ENCODE measurements around the gene ZC3HAV1. TPM values are rescaled to one million over a fixed set of nuclear protein-coding genes. Genes with fewer than 3 reads are reported as not detected.

Gene ZC3HAV1
- polyA plus RNA-seq, 1 of the 3 experiments (the other 2 are of a cell fraction), result 11.2 TPM

DNA sequence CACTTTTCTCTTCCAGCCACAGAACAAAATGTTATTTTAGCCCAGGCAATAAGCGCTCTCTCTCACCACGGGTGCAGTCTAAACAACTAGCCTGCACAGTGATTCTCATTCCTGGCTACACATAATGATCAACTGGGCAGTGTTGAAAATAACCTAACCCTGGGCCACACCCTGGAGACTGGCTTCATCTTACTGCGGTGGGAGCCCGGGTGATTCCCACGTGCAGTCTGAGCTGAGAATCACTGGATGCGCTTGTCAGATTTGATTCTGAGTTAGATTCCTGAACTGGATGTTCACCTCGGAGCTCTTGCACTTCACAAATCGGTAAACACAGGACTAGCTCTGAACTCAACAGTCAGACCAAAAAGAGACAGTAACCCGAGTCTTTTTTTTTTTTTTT, 14.9 kb downstream of the ZC3HAV1 start:
- Histone ChIP-seq H2AFZ (ENCODE audit: low read depth) (no peak overlapping the region), H3K9ac (no peak overlapping the region), H3K79me2 (ENCODE audit: insufficient read depth) (peaks cover 21% of the 10 kb centered on the region; the same call in 1 of the 2 replicates), H3K36me3 (replicated peaks in 1 of 2; ENCODE audit: control insufficient read depth in 1 of 2, insufficient read depth in 2 of 2, low read length in 1 of 2) (no peaks in the 10 kb centered on the region), H3K27ac (ENCODE audit: low read depth in 2 of 2, low read length in 1 of 2) (no peak overlapping the region), H3K9me3 (no peaks in the 10 kb centered on the region), H3K9me2 (no peaks in the 10 kb centered on the region), H4K20me1 (ENCODE audit: insufficient read depth) (no peaks in the 10 kb centered on the region), H3F3A (replicated peaks; ENCODE audit: insufficient read depth) (no peaks in the 10 kb centered on the region), H3K4me2 (no peak overlapping the region), H3K4me3 (ENCODE audit: low read depth in 2 of 2, low read length in 1 of 2) (no peak overlapping the region), H3K27me3 (ENCODE audit: insufficient read depth) (no peaks in the 10 kb centered on the region), H3K4me1 (ENCODE audit: control insufficient read depth in 1 of 2, insufficient read depth in 2 of 2, low read depth in 1 of 2, low read length in 1 of 2) (peaks cover 0 to 3% of the 10 kb centered on the region in 2 experiments; a peak in 1 of 4 replicates)
- WGBS (ENCODE audit: low lambda C conversion rate), result 87% methylated on average over 9 of the region's 9 CpGs
- DNase-seq, result no peak
- TF ChIP-seq, protein P1, sequence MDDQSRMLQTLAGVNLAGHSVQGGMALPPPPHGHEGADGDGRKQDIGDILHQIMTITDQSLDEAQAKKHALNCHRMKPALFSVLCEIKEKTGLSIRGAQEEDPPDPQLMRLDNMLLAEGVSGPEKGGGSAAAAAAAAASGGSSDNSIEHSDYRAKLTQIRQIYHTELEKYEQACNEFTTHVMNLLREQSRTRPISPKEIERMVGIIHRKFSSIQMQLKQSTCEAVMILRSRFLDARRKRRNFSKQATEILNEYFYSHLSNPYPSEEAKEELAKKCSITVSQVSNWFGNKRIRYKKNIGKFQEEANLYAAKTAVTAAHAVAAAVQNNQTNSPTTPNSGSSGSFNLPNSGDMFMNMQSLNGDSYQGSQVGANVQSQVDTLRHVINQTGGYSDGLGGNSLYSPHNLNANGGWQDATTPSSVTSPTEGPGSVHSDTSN (IDR thresholded peaks at IDR 0.05), result no peak
- TF ChIP-seq, protein P2, sequence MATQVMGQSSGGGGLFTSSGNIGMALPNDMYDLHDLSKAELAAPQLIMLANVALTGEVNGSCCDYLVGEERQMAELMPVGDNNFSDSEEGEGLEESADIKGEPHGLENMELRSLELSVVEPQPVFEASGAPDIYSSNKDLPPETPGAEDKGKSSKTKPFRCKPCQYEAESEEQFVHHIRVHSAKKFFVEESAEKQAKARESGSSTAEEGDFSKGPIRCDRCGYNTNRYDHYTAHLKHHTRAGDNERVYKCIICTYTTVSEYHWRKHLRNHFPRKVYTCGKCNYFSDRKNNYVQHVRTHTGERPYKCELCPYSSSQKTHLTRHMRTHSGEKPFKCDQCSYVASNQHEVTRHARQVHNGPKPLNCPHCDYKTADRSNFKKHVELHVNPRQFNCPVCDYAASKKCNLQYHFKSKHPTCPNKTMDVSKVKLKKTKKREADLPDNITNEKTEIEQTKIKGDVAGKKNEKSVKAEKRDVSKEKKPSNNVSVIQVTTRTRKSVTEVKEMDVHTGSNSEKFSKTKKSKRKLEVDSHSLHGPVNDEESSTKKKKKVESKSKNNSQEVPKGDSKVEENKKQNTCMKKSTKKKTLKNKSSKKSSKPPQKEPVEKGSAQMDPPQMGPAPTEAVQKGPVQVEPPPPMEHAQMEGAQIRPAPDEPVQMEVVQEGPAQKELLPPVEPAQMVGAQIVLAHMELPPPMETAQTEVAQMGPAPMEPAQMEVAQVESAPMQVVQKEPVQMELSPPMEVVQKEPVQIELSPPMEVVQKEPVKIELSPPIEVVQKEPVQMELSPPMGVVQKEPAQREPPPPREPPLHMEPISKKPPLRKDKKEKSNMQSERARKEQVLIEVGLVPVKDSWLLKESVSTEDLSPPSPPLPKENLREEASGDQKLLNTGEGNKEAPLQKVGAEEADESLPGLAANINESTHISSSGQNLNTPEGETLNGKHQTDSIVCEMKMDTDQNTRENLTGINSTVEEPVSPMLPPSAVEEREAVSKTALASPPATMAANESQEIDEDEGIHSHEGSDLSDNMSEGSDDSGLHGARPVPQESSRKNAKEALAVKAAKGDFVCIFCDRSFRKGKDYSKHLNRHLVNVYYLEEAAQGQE (IDR thresholded peaks at IDR 0.05; ENCODE audit: low read depth, low read length), result no peak
- TF ChIP-seq RFX5 (IDR thresholded peaks at IDR 0.05; ENCODE audit: low read length) (no peak), EZH2phosphoT487 (IDR thresholded peaks at IDR 0.05; ENCODE audit: borderline replicate concordance, low read depth) (no peak), GABPA (IDR thresholded peaks at IDR 0.05; ENCODE audit: low read depth) (no peak), SIN3A (IDR thresholded peaks at IDR 0.05; ENCODE audit: borderline replicate concordance, low read depth, low read length) (no peak), RCOR1 (IDR thresholded peaks at IDR 0.05; ENCODE audit: low read length) (no peak), SMC3 (IDR thresholded peaks at IDR 0.05; ENCODE audit: low read depth, low read length) (no peak), JUND (IDR thresholded peaks at IDR 0.05) (no peak)
- TF ChIP-seq, protein P3, sequence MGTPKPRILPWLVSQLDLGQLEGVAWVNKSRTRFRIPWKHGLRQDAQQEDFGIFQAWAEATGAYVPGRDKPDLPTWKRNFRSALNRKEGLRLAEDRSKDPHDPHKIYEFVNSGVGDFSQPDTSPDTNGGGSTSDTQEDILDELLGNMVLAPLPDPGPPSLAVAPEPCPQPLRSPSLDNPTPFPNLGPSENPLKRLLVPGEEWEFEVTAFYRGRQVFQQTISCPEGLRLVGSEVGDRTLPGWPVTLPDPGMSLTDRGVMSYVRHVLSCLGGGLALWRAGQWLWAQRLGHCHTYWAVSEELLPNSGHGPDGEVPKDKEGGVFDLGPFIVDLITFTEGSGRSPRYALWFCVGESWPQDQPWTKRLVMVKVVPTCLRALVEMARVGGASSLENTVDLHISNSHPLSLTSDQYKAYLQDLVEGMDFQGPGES (IDR thresholded peaks at IDR 0.05; ENCODE audit: low read depth, low read length), result no peak
- ChIA-PET POLR2A (no interaction called here), CTCF (interaction anchor here (0.6 to 2.6 kb wide), 7 partner anchors 7 to 689 kb away, joined by 3 to 18 read pairs (median 3); no protein-coding TSS in a partner anchor)

DNA sequence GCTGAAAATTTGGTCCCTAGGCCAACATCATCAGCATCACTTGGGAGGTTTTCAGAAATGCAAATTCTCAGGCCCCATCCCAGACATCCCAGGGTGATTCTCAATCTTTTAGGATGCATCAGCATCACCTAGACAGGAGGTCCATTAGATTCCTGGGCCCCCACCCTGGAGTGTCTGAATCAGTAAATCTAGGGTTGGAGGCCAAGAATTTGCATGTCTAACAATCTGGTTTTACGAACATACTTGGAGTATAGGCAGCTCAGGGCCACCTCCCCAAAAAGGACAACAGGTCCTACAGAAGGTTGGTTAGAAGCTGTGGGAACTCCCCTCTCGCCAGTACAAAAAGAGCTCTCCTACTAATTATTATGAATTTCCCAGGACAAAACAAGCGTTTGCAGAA, 15.5 kb downstream of the ZC3HAV1 start:
- POLR2A ChIA-PET, result no interaction called here
- TF ChIP-seq TCF12 (IDR thresholded peaks at IDR 0.05), result no peak
- TF ChIP-seq, protein P4, sequence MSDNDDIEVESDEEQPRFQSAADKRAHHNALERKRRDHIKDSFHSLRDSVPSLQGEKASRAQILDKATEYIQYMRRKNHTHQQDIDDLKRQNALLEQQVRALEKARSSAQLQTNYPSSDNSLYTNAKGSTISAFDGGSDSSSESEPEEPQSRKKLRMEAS (IDR thresholded peaks at IDR 0.05; ENCODE audit: low read depth), result no peak
- TF ChIP-seq, protein P3 (IDR thresholded peaks at IDR 0.05; ENCODE audit: low read depth, low read length), result no peak
- no peak for TF ChIP-seq EZH2phosphoT487 (IDR thresholded peaks at IDR 0.05; ENCODE audit: borderline replicate concordance, low read depth)
- no peak for TF ChIP-seq GATA2 (CRISPR knock-in tag; IDR thresholded peaks at IDR 0.05)
- no peak for TF ChIP-seq JUND (IDR thresholded peaks at IDR 0.05)
- TF ChIP-seq TEAD4 (IDR thresholded peaks at IDR 0.05; ENCODE audit: borderline replicate concordance, insufficient read depth), result no peak
- no peak for TF ChIP-seq RCOR1 (IDR thresholded peaks at IDR 0.05; ENCODE audit: low read length)
- TF ChIP-seq POLR2AphosphoS5 (IDR thresholded peaks at IDR 0.05; ENCODE audit: low read depth, low read length), result no peak
- TF ChIP-seq, protein P5, sequence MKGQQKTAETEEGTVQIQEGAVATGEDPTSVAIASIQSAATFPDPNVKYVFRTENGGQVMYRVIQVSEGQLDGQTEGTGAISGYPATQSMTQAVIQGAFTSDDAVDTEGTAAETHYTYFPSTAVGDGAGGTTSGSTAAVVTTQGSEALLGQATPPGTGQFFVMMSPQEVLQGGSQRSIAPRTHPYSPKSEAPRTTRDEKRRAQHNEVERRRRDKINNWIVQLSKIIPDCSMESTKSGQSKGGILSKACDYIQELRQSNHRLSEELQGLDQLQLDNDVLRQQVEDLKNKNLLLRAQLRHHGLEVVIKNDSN (IDR thresholded peaks at IDR 0.05; ENCODE audit: borderline replicate concordance, low read depth), result no peak
- no peak for TF ChIP-seq NFIC (IDR thresholded peaks at IDR 0.05; ENCODE audit: borderline replicate concordance)
- TF ChIP-seq, protein P1 (IDR thresholded peaks at IDR 0.05), result no peak
- no peak for TF ChIP-seq ELF1 (IDR thresholded peaks at IDR 0.05)
- TF ChIP-seq GABPA (IDR thresholded peaks at IDR 0.05; ENCODE audit: low read depth), result no peak

More for the DNA sequence above, 15.5 kb downstream of the ZC3HAV1 start:
- Histone ChIP-seq H3K27me3 (ENCODE audit: insufficient read depth) (no peaks in the 10 kb centered on the region), H3K9ac (no peak overlapping the region), H3K4me1 (ENCODE audit: control insufficient read depth in 1 of 2, insufficient read depth in 2 of 2, low read depth in 1 of 2, low read length in 1 of 2) (peaks cover 0 to 3% of the 10 kb centered on the region in 2 experiments; a peak in 1 of 4 replicates), H3K4me2 (no peak overlapping the region), H3K9me2 (no peaks in the 10 kb centered on the region), H2AFZ (ENCODE audit: low read depth) (no peak overlapping the region), H3K36me3 (replicated peaks in 1 of 2; ENCODE audit: control insufficient read depth in 1 of 2, insufficient read depth in 2 of 2, low read length in 1 of 2) (peaks cover 4 to 5% of the 10 kb centered on the region in 2 experiments), H3K79me2 (ENCODE audit: insufficient read depth) (peaks cover 18% of the 10 kb centered on the region; the same call in 1 of the 2 replicates), H4K20me1 (ENCODE audit: insufficient read depth) (no peaks in the 10 kb centered on the region), H3K9me3 (no peaks in the 10 kb centered on the region), H3K27ac (ENCODE audit: low read depth in 2 of 2, low read length in 1 of 2) (no peak overlapping the region), H3F3A (replicated peaks; ENCODE audit: insufficient read depth) (no peaks in the 10 kb centered on the region), H3K4me3 (ENCODE audit: low read depth in 2 of 2, low read length in 1 of 2) (no peak overlapping the region)
- 96% methylated on average over 3 of the region's 3 CpGs for WGBS (ENCODE audit: low lambda C conversion rate)
- CTCF ChIA-PET, result interaction anchor here (0.6 to 2.6 kb wide), 6 partner anchors 8 to 689 kb away, joined by 3 to 18 read pairs (median 4); no protein-coding TSS in a partner anchor
- DNase-seq, result no peak

All from SK-N-SH (cell line).